Mucosa of descending colon (tissue), 3 donors: ENCODE measurements around the gene PDZRN3. TPM values are rescaled to one million over a fixed set of nuclear protein-coding genes. Genes with fewer than 3 reads are reported as not detected.
A peak's percentile ranks its signal among the peaks of the same experiment; 100 is the strongest.

Experiments used
- ATAC-seq: fragments of 200-7000 bp; cut with Tn5 transposase; one replicate; pipeline ENCODE4 v1.9.1; 2020; ENCODE audit warnings: mild to moderate bottlenecking, moderate library complexity
- DNase-seq, 3 donors: peaks; one replicate each; pipeline ENCODE4 v3.0.0-alpha.2; 2020
- H3K36me3 ChIP-seq: fragments of 200-600 bp; one replicate; pipeline ENCODE4 v1.8.0; 2021; ENCODE audit warnings: low read depth, mild to moderate bottlenecking
- H3K4me1 ChIP-seq: fragments of 200-600 bp; one replicate; pipeline ENCODE4 v1.8.0; 2021; ENCODE audit warnings: low read depth, mild to moderate bottlenecking
- H3K4me3 ChIP-seq: fragments of 200-600 bp; one replicate; pipeline ENCODE4 v1.8.0; 2021; ENCODE audit warnings: mild to moderate bottlenecking
- H3K9me3 ChIP-seq: fragments of 200-600 bp; one replicate; pipeline ENCODE4 v1.8.0; 2021; ENCODE audit warnings: mild to moderate bottlenecking
- CTCF ChIP-seq: fragments of 200-600 bp; IDR thresholded peaks from one replicate; pipeline ENCODE4 v1.8.0; 2022; ENCODE audit warnings: antibody characterized with exemption, mild to moderate bottlenecking
- intact Hi-C, 2 donors: fragments of 100-400 bp; cut with DNase I in 1 of 2; cut with micrococcal nuclease in 1 of 2; formaldehyde crosslinking; loops; one replicate each; pipeline versions ENCODE4 v1.11.0 to v1.11.1; 2022; cut with DNase I, micrococcal nuclease
- long read RNA-seq, 2 donors: library from polyadenylated mRNA; unstranded; transcript quantifications; one replicate each; pipeline ENCODE4 v2.0.0, GENCODE V29; 2019 to 2021
- total RNA-seq, 3 donors: library from RNA; stranded (reverse); fragmentation: NEBNext Ultra II Directional in 2 of 3; extraction: Animal tissue kit (Norgen Biotek cat#: 25700) in 2 of 3; gene quantifications; one replicate each; pipeline versions ENCODE4 v1.2.1 to v1.2.4, GENCODE V29; 2021 to 2023
- donor health status: DM: no; HTN: no; CAD: no; lungs with moderate emphysema.
- donor health status: DM: no; HTN: no; CAD: no.
- donor health status: DM: no; HTN: yes; CAD: no.

The PDZRN3 gene
- total RNA-seq = 100 to 1,000 TPM in 1 of 3 donors, 10 to 100 TPM in 2; 17.9 to 147 (median 18.5) TPM
- long read RNA-seq, donor 1, full-length matches to known transcripts = 97 of 213 reads
- long read RNA-seq, donor 1, partial matches to known transcripts = 16 of 213 reads
- long read RNA-seq, donor 1, other reads (novel, unspliced or antisense) = 100 of 213 reads
- long read RNA-seq, donor 2, full-length matches to known transcripts = 1 of 3 reads
- long read RNA-seq, donor 2, partial matches to known transcripts = 1 of 3 reads
- long read RNA-seq, donor 2, other reads (novel, unspliced or antisense) = 1 of 3 reads

- TF ChIP-seq CTCF = no peak
- ATAC-seq (peak; percentile 80), DNase-seq (peak in 2 of 3 donors; percentile 80)
- Histone ChIP-seq H3K4me3 (peak within 1 kb of the TSS; percentile 41), H3K36me3 (no peaks in the 10 kb centered on the region), H3K4me1 (no peaks in the 10 kb centered on the region), H3K9me3 (no peaks in the 10 kb centered on the region)
- intact Hi-C loops = loop anchor here in 1 of 2 donors (10.0 kb wide), 2 partner anchors 100 to 110 kb away; no protein-coding TSS in a partner anchor
Observed at GRCh38 chr3:73624821-73625665, at the start of gene PDZRN3. PDZRN3 (minus strand) TSS chr3:73624941.

GRCh38 chr3:73674280-73674679 lies 49.5 kb upstream of the PDZRN3 start:
- no peak for DNase-seq
- H3K36me3 ChIP-seq = no peaks in the 10 kb centered on the region
- H3K4me1 ChIP-seq = no peaks in the 10 kb centered on the region
- intact Hi-C loops = no loop called here
- H3K9me3 ChIP-seq = no peaks in the 10 kb centered on the region
- TF ChIP-seq CTCF = no peak
- H3K4me3 ChIP-seq = no peak overlapping the region
- no peak for ATAC-seq

- TF ChIP-seq CTCF = no peak
- Histone ChIP-seq H3K4me1 (no peaks in the 10 kb centered on the region), H3K4me3 (no peak overlapping the region), H3K36me3 (no peaks in the 10 kb centered on the region), H3K9me3 (no peaks in the 10 kb centered on the region)
- ATAC-seq = no peak
- intact Hi-C loops = no loop called here
- DNase-seq = no peak
Observed at GRCh38 chr3:73669260-73669659, 44.5 kb upstream of the PDZRN3 start.

- intact Hi-C loops = no loop called here
- H3K36me3 ChIP-seq = no peaks in the 10 kb centered on the region
- DNase-seq (no peak), ATAC-seq (no peak)
- H3K4me1 ChIP-seq = no peaks in the 10 kb centered on the region
- no peaks in the 10 kb centered on the region for H3K9me3 ChIP-seq
- H3K4me3 ChIP-seq = no peak overlapping the region
- TF ChIP-seq CTCF = no peak
Observed at GRCh38 chr3:73668391-73668790, 43.6 kb upstream of the PDZRN3 start.

GRCh38 chr3:73667889-73668288 lies 43.1 kb upstream of the PDZRN3 start:
- no peak overlapping the region for H3K4me3 ChIP-seq
- ATAC-seq (no peak), DNase-seq (no peak)
- no peaks in the 10 kb centered on the region for H3K9me3 ChIP-seq
- H3K4me1 ChIP-seq = no peaks in the 10 kb centered on the region
- intact Hi-C loops = no loop called here
- H3K36me3 ChIP-seq = no peaks in the 10 kb centered on the region
- TF ChIP-seq CTCF = no peak
